Adrenal gland (tissue), 5 donors: Measurements from ENCODE around the gene CHCHD1.

Experiments used
- POLR2A ChIP-seq, 2 donors: fragments of 450-650 bp; IDR thresholded peaks; one replicate each; pipeline ENCODE4 v1.6.1; 2017; ENCODE audit warnings: antibody characterized with exemption in 2 of 2, mild to moderate bottlenecking in 2 of 2, moderate library complexity in 1 of 2
- TF ChIP-seq, protein P1 (sequence below), 6 experiments: fragments of 450-650 bp in 4 of 6; fragments of 200-600 bp in 2 of 6; sonication (generic) in 1 of 6; IDR thresholded peaks; 1 replicate in 5 of 6; 2 replicates in 1 of 6; pipeline versions ENCODE4 v1.5.1 to v1.8.0; 2016 to 2021; ENCODE audit warnings: antibody characterized with exemption in 6 of 6, mild to moderate bottlenecking in 2 of 6, moderate library complexity in 1 of 6
- donor health status: DM: no; HTN: no; CAD: no.

DNA sequence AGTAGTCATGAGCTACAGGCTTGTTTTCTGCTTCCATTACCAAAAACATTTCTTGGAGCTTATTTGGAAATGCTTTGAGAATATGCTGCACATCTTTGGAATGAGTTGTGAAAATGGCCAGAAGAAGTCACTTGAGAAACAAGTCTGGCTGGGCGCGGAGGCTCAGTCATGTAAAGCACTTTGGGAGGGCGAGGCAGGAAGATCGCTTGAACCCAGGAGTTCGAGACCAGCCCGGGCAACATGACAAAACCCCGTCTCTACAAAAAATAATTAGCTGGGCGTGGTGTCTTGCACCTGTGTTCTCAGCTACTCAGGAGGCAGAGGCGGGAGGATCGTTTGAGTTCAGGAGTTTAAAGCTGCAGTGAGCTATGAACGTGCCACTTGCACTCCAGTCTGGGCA is 882 bp upstream of the CHCHD1 start:
- TF ChIP-seq POLR2A (IDR thresholded peaks at IDR 0.05): no peak
- TF ChIP-seq, protein P1, sequence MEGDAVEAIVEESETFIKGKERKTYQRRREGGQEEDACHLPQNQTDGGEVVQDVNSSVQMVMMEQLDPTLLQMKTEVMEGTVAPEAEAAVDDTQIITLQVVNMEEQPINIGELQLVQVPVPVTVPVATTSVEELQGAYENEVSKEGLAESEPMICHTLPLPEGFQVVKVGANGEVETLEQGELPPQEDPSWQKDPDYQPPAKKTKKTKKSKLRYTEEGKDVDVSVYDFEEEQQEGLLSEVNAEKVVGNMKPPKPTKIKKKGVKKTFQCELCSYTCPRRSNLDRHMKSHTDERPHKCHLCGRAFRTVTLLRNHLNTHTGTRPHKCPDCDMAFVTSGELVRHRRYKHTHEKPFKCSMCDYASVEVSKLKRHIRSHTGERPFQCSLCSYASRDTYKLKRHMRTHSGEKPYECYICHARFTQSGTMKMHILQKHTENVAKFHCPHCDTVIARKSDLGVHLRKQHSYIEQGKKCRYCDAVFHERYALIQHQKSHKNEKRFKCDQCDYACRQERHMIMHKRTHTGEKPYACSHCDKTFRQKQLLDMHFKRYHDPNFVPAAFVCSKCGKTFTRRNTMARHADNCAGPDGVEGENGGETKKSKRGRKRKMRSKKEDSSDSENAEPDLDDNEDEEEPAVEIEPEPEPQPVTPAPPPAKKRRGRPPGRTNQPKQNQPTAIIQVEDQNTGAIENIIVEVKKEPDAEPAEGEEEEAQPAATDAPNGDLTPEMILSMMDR (IDR thresholded peaks at IDR 0.05): no peak
